ENCODE data around the gene TET3. TPM values are rescaled to one million over a fixed set of nuclear protein-coding genes. Genes with fewer than 3 reads are reported as not detected.

The TET3 gene
- total and polyA plus RNA-seq, 2 experiments from 2014 or later, result 3.6 to 19.9 TPM

DNA sequence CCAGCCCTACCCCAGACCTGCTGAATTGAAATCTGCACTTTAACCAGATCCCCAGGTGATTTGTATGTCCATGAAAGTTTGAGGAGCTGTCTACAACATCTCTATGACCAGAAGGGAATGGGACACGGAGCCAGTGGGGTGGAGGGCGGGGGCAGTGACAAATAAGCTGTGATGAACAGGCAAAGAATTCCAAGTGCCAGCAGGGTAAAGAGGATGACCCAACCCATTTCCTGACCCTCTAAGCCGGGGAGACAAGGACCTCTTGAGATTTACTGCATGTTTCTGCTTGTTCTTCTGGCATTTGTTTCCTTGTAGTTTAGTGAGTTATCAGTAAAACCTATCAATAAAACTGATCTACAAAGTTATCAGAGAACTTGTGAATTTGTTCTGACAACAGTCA, 8.7 kb downstream of the TET3 start:
- peaks cover 47% of the 10 kb centered on the region for H4K20me1 ChIP-seq (replicated peaks; ENCODE audit: insufficient read depth)
- ATAC-seq, result no peak

More for the DNA sequence above, 8.7 kb downstream of the TET3 start:
- Histone ChIP-seq H3K27ac (ENCODE audit: low read depth) (no peak overlapping the region), H3K4me1 (ENCODE audit: insufficient read depth) (peaks cover 22% of the 10 kb centered on the region), H3K27me3 (ENCODE audit: insufficient read depth) (no peaks in the 10 kb centered on the region), H3K4me2 (no peak overlapping the region), H3K9me2 (ENCODE audit: insufficient read depth) (no peaks in the 10 kb centered on the region), H3F3A (replicated peaks; ENCODE audit: low read depth) (no peaks in the 10 kb centered on the region), H2AFZ (no peak overlapping the region), H3K79me2 (replicated peaks; ENCODE audit: insufficient read depth) (peaks cover 98% of the 10 kb centered on the region), H3K4me3 (no peak overlapping the region), H3K36me3 (ENCODE audit: insufficient read depth) (peaks cover 5% of the 10 kb centered on the region; the same call in 1 of the 2 replicates)
- H3K27me3 Mint-ChIP-seq (ENCODE audit: insufficient read depth, low read depth, poor library complexity), result peaks cover 3% of the 10 kb centered on the region
- no peak for DNase-seq (ENCODE audit: low spot score)
- peaks cover 41% of the 10 kb centered on the region for H3K4me1 Mint-ChIP-seq
- H3K36me3 Mint-ChIP-seq (ENCODE audit: low read depth), result peaks cover 23% of the 10 kb centered on the region
- no peaks in the 10 kb centered on the region for H3K9me3 Mint-ChIP-seq
- TF ChIP-seq, protein P1, sequence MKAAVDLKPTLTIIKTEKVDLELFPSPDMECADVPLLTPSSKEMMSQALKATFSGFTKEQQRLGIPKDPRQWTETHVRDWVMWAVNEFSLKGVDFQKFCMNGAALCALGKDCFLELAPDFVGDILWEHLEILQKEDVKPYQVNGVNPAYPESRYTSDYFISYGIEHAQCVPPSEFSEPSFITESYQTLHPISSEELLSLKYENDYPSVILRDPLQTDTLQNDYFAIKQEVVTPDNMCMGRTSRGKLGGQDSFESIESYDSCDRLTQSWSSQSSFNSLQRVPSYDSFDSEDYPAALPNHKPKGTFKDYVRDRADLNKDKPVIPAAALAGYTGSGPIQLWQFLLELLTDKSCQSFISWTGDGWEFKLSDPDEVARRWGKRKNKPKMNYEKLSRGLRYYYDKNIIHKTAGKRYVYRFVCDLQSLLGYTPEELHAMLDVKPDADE (IDR thresholded peaks at IDR 0.05), result no peak
- TF ChIP-seq CREB1 (CRISPR knock-in tag; IDR thresholded peaks at IDR 0.05; ENCODE audit: low read depth), result no peak
- no peak for TF ChIP-seq STAT1 (IDR thresholded peaks at IDR 0.05; ENCODE audit: unreplicated experiment)
- TF ChIP-seq, protein P2, sequence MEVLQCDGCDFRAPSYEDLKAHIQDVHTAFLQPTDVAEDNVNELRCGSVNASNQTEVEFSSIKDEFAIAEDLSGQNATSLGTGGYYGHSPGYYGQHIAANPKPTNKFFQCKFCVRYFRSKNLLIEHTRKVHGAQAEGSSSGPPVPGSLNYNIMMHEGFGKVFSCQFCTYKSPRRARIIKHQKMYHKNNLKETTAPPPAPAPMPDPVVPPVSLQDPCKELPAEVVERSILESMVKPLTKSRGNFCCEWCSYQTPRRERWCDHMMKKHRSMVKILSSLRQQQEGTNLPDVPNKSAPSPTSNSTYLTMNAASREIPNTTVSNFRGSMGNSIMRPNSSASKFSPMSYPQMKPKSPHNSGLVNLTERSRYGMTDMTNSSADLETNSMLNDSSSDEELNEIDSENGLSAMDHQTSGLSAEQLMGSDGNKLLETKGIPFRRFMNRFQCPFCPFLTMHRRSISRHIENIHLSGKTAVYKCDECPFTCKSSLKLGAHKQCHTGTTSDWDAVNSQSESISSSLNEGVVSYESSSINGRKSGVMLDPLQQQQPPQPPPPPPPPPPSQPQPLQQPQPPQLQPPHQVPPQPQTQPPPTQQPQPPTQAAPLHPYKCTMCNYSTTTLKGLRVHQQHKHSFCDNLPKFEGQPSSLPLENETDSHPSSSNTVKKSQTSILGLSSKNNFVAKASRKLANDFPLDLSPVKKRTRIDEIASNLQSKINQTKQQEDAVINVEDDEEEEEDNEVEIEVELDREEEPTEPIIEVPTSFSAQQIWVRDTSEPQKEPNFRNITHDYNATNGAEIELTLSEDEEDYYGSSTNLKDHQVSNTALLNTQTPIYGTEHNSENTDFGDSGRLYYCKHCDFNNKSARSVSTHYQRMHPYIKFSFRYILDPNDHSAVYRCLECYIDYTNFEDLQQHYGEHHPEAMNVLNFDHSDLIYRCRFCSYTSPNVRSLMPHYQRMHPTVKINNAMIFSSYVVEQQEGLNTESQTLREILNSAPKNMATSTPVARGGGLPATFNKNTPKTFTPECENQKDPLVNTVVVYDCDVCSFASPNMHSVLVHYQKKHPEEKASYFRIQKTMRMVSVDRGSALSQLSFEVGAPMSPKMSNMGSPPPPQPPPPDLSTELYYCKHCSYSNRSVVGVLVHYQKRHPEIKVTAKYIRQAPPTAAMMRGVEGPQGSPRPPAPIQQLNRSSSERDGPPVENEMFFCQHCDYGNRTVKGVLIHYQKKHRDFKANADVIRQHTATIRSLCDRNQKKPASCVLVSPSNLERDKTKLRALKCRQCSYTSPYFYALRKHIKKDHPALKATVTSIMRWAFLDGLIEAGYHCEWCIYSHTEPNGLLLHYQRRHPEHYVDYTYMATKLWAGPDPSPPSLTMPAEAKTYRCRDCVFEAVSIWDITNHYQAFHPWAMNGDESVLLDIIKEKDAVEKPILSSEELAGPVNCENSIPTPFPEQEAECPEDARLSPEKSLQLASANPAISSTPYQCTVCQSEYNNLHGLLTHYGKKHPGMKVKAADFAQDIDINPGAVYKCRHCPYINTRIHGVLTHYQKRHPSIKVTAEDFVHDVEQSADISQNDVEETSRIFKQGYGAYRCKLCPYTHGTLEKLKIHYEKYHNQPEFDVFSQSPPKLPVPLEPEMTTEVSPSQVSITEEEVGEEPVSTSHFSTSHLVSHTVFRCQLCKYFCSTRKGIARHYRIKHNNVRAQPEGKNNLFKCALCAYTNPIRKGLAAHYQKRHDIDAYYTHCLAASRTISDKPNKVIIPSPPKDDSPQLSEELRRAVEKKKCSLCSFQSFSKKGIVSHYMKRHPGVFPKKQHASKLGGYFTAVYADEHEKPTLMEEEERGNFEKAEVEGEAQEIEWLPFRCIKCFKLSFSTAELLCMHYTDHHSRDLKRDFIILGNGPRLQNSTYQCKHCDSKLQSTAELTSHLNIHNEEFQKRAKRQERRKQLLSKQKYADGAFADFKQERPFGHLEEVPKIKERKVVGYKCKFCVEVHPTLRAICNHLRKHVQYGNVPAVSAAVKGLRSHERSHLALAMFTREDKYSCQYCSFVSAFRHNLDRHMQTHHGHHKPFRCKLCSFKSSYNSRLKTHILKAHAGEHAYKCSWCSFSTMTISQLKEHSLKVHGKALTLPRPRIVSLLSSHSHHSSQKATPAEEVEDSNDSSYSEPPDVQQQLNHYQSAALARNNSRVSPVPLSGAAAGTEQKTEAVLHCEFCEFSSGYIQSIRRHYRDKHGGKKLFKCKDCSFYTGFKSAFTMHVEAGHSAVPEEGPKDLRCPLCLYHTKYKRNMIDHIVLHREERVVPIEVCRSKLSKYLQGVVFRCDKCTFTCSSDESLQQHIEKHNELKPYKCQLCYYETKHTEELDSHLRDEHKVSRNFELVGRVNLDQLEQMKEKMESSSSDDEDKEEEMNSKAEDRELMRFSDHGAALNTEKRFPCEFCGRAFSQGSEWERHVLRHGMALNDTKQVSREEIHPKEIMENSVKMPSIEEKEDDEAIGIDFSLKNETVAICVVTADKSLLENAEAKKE (CRISPR knock-in tag; IDR thresholded peaks at IDR 0.05), result no peak
- TF ChIP-seq POLR2AphosphoS5 (IDR thresholded peaks at IDR 0.05; ENCODE audit: low read depth), result no peak
- TF ChIP-seq ZNF331 (CRISPR knock-in tag; IDR thresholded peaks at IDR 0.05; ENCODE audit: low read depth), result no peak
- no peak for TF ChIP-seq JUNB (IDR thresholded peaks at IDR 0.05; ENCODE audit: unreplicated experiment)
- no peak for TF ChIP-seq ZNF114 (CRISPR knock-in tag; IDR thresholded peaks at IDR 0.05)
- no peak overlapping the region for H3K27ac Mint-ChIP-seq
- H3K4me3 Mint-ChIP-seq, result no peak overlapping the region
